ENCODE measurements around the gene ZCCHC7.
"Not testable (repeated sequence)": the region's sequence is repeated elsewhere in the genome, so short reads cannot be mapped to it uniquely, and the experiment has no call there.

The ZCCHC7 gene

GRCh38 chr9:37381094-37381741, 260.8 kb downstream of the ZCCHC7 start:
- DNase-seq = no peak

GRCh38 chr9:37382161-37382981, 262.0 kb downstream of the ZCCHC7 start:
- no peak for DNase-seq

- DNase-seq = no peak
These were observed 262.6 kb downstream of the ZCCHC7 start for GRCh38 chr9:37382982-37383357.

- DNase-seq = no peak
These were observed 263.0 kb downstream of the ZCCHC7 start for GRCh38 chr9:37383393-37383792.

GRCh38 chr9:37383876-37384746, 263.7 kb downstream of the ZCCHC7 start:
- DNase-seq = no peak

GRCh38 chr9:37385286-37385685, 264.9 kb downstream of the ZCCHC7 start:
- no peak for DNase-seq

- DNase-seq = no peak
These were observed 266.6 kb downstream of the ZCCHC7 start for GRCh38 chr9:37386988-37387387.

- no peak for DNase-seq
These were observed 270.4 kb downstream of the ZCCHC7 start for GRCh38 chr9:37390759-37391158.

GRCh38 chr9:37392272-37392671, 271.9 kb downstream of the ZCCHC7 start:
- no peak for DNase-seq

GRCh38 chr9:37395229-37395628, 274.9 kb downstream of the ZCCHC7 start:
- DNase-seq = no peak

GRCh38 chr9:37395663-37396062, 275.3 kb downstream of the ZCCHC7 start:
- no peak for DNase-seq

GRCh38 chr9:37397948-37398347, 277.6 kb downstream of the ZCCHC7 start:
- DNase-seq = not testable (repeated sequence)

- no peak for DNase-seq
These were observed 278.2 kb downstream of the ZCCHC7 start for GRCh38 chr9:37398464-37399025.

- DNase-seq = no peak
These were observed 279.0 kb downstream of the ZCCHC7 start for GRCh38 chr9:37399336-37399735.

- DNase-seq = no peak
These were observed 284.2 kb downstream of the ZCCHC7 start for GRCh38 chr9:37404590-37404989.

- DNase-seq = no peak
These were observed 285.0 kb downstream of the ZCCHC7 start for GRCh38 chr9:37405350-37405749.

GRCh38 chr9:37405764-37406380, 285.5 kb downstream of the ZCCHC7 start:
- DNase-seq = no peak

- no peak for DNase-seq
These were observed 286.4 kb downstream of the ZCCHC7 start for GRCh38 chr9:37406603-37407401.

GRCh38 chr9:37407468-37407867, 287.1 kb downstream of the ZCCHC7 start:
- no peak for DNase-seq
